HS-27A (cell line): Measurements from ENCODE around the gene MYOF.
A peak's percentile ranks its signal among the peaks of the same experiment; 100 is the strongest.
"Not testable (repeated sequence)": the region's sequence is repeated elsewhere in the genome, so short reads cannot be mapped to it uniquely, and the experiment has no call there.

Experiments
- DNase-seq: peaks from one replicate; pipeline ENCODE4 v3.0.0-alpha.2; 2012; ENCODE audit warnings: low read depth, missing footprints

MYOF gene

DNA sequence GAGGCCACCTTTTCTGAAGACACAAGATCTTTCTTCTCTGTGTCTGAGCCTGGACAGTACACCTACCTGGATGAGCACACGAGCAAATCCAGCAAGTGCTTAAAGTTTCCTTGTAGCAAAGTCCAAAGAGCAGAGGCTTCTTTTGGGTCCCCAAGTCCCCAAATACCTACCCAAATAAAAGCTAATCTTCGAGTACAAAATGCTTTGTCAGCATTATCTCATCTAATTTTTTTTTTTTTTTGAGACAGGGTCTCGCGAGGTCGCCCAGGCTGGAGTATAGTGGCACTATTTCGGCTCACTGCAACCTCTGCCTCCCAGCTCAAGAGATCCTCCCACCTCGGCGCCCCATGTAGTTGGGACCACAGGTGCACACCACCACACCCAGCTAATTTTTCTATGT lies 24.6 kb downstream of the MYOF start:
- DNase-seq = no peak

DNA sequence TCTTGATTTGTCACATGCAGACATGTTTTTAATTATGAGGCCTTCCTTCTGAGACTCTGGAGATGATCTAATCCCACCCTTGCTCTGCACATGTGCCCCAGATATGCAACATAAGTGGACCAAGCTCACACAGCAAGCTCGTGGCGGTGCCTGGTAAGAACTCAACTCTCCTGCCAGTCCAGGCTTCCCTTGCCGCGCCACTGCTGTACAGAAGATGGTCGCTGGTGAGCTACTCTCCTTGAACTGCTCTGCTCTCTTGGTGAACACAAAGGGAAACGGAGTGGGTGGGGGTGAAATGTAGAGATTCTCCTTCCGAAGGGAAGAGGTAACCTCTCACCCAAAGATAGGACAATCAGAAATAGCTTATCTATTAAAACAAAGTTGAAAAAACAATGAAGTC lies 25.7 kb downstream of the MYOF start:
- no peak for DNase-seq

DNA sequence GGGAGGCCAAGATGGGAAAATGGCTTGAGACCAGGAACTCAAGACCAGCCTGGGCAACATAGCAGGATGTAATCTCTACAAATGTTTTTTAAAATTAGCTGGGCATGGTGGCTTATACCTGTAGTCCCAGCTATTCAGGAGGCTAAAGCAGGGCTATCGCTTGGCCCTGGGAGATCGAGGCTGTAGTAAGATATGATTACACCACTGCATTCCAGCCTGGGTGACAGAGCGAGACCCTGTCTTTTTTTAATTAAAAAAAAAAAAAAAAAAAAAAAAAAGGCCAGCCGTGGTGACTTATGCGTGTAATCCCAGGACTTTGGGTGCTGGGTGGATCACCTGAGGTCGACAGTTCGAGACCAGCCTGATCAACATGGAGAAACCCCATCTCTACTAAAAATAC lies 27.4 kb downstream of the MYOF start:
- no peak for DNase-seq

DNA sequence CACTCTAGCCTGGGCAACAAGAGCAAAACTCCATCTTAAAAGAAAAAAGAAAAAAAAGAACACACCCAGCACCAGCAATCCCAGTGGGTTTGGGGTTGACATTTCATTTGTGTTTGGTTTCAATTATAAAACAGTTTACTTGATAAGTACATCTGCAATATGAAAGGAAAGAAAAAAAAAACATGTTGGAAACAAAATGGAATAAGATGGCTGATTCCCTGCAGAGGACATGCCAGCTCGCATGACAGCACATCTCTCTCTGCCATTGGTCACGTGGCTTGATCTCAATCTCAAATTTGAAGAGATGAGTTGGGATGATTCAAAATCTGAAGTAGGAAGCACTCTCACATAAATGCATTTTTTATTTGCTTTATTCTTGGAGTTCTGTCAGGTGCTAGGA lies 28.0 kb downstream of the MYOF start:
- DNase-seq = no peak

DNA sequence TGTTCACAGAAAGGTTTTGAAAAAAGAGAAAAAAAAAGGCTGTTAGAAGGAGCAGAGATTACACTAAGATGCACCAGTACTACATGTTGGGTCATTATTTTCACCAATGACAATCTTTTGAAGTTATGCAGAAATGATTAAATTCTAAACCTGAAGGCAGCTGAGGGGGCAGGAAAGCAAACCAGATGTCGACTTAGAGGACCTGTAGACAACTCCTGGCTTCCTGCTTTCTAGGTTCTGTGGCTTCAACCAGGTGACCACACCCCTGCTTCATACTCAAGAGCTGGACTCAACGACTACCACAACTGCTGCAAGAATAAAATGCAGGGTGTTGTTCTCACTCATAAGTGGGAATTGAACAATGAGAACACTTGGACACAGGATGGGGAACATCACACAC lies 30.0 kb downstream of the MYOF start:
- DNase-seq = no peak

DNA sequence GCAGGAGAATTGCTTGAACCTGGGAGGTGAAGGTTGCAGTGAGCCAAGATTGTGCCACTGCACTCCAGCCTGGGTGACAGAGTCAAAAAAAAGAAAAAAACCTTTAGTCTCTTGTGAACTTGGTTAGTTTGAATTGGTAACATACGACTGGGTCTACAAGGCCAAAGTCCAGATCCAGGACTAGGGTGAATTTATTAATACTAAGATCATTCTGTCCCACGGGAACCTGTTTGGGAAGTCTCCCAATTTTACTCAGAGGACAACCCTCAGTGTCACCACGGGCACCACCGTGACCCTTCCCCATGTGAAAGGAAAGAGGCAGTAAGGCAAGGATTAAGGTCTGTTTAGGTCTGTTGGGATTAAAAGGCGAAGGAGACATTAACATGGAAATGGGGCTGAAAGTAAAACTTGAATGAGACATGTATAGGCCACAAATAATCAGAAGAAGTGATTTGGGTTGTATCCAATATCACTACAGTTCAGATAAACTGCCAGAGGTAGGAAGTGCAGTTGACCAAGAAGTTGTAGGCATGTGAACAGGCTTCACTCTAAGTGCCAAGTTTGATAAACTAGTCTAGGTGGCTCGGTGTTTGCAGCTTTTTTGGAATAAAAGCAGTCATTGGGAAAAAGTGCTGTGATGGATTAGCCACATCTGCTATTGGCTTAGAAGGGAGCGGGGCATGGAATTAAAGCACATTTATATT lies 30.7 kb downstream of the MYOF start:
- no peak for DNase-seq

DNA sequence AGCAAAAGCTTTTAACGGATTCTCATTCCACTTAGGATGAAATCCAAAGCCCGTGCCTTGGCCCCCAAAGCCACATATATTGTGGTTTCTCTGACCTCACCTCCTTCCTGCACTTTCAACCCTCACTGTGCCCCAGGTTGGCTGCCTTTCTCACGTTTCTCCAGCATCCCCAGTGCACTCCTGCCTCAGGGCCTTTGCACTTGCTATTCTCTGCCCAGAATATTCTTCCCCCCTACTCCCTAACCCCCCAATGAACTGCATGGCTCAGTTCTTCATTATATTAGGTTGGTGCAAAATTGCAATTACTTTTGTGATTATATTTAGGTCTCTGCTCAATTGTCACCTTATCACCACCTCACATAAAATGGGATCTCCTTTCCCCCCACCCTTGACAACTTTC lies 34.2 kb downstream of the MYOF start:
- no peak for DNase-seq

DNA sequence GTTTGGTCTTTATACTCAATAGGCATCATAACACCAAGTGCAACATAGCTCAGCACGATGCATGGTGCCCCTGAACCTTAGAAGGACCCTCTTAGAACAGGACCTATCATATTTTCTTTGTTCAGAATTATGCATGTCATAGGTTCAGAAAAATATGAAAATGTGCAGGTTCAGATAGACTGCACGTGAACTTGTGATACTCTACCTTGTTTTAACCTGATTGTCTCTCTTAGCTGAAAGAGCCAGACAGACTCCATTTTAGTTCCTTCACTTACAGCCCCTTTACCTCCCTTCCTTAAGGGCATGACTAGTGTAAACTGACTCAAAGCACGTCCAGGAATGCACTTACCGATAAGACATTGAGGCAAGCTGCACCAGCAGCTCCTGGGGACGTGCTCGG lies 35.1 kb downstream of the MYOF start:
- no peak for DNase-seq

DNA sequence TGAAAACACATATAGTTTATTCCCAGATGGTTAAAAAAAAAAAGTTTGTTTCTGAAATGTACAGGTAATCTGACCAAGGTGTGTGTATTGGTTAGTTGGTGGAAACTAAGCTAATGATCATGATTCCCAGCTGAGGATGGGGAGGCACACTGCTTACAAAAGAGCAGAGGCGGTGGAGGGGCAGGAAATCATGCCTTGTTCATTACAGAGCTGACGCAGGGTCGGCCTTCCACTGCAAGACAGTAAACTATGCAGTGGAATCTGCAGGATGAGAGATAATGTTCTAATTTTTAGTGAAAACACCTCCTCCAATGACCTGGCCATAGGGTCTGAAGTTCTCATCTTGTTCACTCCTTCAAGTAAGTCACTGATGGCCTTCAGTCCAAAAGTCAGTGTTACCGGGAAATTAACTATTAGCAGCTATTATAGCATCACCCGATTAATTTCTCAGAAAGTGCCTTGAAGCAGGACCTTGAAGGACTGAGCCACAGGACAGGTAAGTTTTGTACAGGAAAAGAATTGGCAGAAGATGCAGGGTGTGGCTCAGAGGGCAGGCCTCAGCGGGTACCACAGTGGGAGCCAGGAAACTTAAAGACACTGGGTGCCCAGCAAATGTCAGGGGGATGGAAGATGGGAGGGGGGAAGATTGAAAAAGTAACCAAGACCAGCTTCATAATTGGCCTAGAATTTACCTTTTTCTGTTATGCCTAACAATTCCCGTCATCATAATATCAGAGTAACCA lies 36.0 kb downstream of the MYOF start:
- DNase-seq = no peak

DNA sequence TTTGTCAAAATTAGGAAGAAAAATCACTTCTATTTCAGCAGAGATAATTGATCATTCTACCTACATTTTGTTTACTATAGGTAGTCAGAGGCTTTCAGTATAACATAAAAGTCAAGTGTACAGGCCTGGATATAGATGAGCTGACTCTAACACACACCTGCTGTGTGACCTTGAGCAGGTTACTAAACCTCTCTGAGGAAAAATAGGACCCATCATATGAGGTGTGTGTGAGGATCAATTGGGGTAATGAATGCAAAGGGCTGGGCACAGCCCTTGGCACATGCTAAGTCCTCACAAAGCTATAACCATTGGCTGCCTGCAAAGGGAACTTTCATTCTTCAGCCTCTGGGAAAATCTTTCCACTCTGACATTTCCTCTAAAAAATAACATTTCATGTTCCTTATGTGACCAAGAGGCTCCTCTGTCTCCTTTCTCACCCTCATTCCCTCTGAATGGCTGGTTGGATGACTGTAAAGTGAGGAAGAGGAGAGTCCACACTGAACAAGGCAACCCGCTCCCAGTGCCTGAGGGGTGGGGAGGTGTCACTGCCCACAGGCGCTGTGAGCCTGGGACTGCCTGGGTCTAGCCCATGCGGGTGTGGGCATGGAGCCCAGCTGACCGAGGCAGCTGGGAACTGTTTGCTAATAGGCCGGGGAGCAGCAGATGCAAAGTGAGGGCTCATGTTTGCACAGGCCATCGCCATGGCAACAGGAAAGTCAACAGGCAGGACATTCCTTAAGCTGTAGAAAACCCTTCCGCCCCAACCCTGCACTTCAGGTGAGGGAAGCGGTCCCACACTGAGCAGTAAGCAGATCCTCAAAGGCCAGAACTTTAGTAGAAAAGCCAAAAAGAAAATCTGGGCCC lies 36.8 kb downstream of the MYOF start:
- DNase-seq = no peak

DNA sequence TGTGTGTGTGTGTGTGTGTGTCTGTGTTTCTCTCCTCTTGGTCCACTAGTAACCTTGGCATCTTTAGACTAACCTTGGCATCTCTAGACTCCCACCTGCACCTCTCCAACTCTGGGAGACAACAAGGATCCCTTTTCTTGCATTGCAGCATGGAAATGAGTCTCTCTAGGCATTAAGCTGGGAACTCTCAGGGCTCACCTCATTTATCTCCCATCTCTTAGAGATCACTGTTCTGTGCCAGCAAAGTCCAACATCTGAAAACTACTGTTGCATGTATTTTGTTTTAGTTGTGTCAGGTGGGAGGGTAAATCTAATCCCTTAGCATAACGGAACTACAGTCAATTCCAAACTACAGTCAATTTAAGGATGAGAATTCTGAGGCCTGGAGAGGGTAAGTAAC lies 38.7 kb downstream of the MYOF start:
- no peak for DNase-seq

DNA sequence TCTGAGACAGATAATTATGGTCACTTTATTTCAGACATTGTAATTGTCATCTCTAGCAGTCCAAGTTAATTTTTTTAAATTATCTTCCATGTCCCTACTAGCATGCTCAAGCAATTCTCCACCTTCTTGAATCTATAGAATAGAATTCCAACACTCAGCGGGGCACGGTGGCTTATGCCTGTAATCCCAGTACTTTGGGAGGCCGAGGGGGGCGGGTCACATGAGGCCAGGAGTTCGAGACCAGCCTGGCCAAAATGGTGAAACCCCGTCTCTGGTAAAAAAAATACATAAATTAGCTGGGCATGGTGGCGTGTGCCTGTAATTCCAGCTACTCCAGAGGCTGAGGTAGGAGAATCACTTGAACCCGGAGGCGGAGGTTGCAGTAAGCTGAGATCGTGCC lies 39.4 kb downstream of the MYOF start:
- not testable (repeated sequence) for DNase-seq

DNA sequence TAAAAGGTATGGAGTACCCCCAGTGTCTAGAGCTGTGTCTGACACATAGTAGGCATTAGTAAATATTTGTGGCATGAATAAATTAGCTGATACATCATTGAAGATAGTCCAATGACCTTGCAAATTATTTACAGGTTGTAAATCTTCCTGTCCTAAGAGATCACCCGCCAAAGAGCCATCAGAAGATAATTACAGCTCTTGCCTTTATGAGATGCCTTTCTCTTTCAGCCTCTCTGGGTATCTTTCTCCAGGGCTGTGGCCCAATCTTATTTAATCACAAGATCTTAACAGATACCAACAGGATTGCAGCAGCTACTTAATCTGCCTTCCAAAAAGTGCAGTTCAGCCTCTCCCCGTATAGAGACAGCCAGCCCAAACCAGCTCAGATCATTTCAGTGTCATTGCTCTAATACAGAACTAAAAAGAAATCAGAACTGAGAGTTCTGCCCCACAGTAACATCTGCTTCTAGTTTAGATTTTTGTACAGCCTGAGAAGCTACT lies 41.5 kb downstream of the MYOF start:
- DNase-seq = no peak

DNA sequence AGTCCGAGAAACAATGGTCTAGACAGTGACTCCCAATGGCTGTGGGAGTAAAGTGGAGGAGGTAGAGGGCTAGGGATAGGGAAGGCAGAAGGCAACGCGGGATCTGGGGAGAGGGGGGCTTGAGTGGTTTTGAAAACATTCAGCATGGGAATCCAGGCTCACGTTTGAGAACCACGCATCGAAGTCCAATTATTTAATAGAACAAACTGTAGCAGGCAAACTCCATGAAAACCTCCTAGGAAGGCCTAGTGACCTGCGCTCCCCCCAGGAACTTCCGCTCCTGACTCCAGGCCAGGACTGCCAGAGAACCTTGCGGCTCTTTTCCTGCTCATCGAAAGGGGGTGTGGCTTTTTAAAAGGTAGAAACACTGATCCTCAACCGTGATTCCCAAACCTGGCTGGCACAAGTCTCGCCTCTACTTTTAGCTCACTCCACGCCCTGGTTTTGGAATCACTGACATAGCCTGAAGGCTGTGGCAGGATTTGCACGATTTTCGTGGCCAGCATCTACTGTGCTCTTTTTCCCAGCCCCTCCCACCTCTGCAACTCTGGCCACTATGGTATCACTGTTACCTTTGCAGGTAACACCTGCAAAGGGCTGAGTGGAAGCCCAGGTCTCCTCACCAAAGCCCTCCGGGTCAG lies 43.4 kb downstream of the MYOF start:
- no peak for DNase-seq

DNA sequence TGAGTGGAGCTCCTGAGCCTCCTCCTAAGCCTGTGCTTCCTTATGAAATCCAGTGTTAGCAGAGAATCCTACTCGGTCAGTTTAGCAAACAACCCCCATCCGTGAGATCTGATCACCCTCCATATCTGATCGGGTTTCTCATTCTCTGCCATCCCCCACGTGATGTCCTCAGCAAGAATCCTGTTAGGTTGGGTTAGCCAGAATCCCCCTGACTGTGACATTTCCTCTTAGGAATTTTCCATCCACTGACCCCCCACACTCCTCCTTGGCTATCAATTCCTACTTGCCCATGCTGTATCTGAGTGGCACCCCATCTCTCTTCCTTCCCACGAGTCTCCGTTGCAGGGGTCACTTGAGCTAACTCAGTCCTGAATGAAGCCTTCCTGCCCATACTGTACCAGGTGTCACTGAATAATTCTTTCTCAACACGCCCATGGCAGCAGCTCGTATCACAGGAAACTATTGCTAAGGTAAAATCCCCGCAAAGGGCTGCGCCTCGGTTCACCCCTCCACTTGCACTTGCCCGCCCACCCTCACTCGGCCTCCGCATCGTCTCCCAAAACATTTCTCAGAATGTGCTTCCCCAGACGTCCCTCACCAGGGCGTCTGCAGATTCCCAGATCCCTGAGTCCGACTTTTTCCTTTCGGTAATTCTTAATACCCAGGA lies 44.1 kb downstream of the MYOF start:
- no peak for DNase-seq

DNA sequence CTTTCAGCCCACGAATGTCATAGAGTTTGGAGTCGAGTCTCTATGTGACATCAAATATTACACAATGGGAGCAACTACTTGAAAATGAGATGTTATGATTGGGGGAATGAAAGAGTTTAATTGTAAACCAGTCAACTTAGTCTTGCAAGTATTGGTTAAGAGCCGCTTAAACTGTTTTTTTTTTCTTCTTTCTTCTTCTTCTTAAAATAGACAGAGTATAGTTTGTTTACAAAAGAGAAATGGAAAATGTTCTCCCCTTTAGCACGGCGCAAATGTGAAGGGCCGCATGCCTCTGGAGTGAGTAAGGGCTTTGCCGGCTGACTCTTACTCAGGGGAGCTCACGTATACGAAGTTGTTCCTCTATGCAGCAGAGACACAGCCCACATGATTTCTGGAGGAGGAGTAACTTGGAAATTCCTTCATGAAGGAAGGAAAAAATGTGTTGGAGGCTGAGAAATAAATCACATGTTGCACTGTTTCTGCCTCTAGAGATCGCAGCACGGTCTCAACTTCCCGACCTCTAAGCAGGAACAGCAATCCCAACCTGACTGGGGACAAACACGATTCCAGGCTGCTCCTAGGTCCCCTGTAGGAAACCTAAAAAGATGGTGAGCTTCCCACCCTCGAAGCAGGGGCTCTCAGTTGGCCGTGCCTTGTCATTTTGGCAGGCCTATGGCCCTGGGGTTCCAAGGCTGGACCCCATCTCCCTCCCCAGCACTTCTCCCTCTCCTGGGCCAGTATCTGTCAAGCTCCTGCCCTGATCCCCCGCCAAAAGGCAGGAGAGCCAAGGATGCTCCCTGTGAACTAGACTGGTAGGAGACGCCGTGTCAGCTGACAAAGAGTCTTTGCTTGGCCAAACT lies 44.8 kb downstream of the MYOF start:
- DNase-seq = peak; percentile 82

DNA sequence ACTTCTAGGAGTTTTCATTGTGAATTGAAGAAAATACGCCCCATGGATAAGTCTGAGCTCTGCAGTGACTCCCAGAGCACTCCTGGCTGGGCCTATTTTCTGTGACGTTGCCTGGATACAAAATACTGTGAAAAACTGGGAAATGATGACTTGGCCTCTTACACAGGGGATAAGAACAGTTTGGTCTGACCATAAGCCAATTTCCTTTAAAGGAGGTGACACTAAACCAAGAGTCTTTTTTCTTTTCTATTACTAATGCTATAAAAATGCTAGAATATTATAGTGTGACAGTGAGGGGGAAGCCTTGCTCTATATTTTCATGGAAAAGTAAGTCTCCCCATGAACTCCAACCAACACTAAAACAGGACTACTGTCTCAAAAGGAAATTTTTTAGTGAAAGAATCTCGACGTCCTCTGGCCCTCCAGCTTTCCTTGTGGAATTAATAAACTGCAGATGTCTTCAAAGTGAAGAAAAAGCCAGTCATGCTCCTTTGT lies 45.5 kb downstream of the MYOF start:
- peak; percentile 70 for DNase-seq

DNA sequence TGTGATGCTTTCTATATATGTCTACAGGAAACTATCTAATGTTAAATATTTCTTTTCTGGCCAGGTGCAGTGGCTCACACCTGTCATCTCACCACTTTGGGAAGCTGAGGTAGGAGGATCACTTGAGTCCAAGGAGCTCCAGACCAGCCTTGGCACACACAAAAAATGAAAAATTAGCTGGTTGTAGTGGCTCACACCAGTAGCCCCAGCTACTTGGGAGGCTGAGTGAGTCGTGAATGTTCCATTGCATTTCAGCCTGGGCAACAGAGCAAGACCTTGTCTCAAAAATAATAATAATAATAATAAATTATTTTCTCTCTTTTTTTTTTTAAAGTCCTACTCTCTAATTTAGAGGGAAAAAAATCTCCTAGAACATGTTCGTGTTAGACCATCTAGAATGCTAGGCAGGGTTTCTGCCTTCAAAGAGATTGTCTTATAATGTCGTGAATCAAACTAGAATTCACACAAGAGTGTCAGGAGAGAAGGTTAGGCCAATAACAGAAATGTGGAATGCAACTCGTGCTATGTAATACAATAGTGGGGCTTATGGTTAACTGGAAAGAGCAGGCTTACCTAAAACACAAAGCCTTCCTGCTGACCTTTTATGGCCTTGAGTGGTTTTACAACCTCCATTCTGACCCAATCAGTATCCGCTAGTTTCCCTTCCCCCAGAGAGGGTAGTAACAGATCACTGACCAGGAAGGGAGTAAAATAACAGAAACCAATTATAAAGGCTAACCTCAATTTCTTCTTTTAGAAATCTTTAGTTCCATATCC lies 46.3 kb downstream of the MYOF start:
- no peak for DNase-seq

DNA sequence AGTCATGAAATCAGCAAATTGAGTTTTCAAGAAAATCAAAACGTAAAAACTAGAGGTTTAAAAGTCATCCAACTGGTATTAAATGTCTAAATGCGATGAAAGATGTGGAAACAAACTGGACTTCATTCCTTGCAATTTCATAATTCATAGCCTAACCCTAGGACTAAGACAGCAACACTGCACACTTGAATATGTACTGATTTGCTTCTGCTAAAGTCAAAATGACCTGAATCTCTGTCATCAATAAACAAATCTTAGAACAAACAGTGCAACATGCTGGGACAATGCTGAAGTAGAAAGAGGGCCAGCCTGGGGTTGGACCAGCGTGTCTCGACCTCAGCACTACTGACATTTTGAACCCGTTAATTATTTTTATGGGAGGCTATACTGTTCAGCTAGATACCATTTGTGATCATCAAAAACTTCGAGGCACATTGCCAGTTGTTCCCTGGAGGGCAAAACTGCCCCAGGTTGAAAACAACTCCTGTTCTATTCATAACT lies 47.1 kb downstream of the MYOF start:
- DNase-seq = no peak

DNA sequence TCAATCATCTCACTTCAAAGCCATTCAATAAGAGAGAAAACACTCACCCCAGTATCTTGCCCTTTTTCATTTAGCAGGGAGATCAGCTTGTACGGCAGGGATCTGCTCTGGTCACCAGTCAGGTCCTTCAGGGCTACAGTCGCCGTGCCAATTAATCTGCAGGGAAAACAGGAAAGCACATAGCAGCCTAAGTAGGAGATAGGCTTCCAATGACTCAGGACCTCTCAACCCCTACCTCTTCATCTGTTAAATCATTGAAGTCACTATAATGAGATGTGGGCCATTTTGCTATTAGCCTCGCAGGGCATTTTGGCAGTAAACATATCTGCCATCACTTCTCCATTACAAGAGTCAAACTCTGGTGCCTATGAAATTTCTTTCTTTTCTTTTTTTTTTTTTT lies 50.8 kb downstream of the MYOF start:
- DNase-seq = no peak
